Psoas muscle (tissue), 8 donors: ENCODE measurements around the gene C10orf53. TPM values are rescaled to one million over a fixed set of nuclear protein-coding genes. Genes with fewer than 3 reads are reported as not detected.

Source experiments
- ATAC-seq, 4 donors: fragments of 200-7000 bp; cut with Tn5 transposase; one replicate each; pipeline ENCODE4 v1.9.1; 2020; ENCODE audit warnings: moderate library complexity in 3 of 4, mild to moderate bottlenecking in 2 of 4
- DNase-seq, 2 donors: peaks; one replicate each; pipeline ENCODE4 v3.0.0-alpha.2; 2020
- H3K27ac ChIP-seq: fragments of 200-600 bp; one replicate; pipeline ENCODE4 v1.8.0; 2022
- H3K27me3 ChIP-seq, 3 donors: fragments of 200-600 bp in 1 of 3; one replicate each; pipeline versions ENCODE4 v1.6.1 to v1.8.0; 2013 to 2022; ENCODE audit warnings: low read length in 2 of 3, mild to moderate bottlenecking in 2 of 3, moderate library complexity in 1 of 3; ENCODE audit not compliant: insufficient read depth in 3 of 3
- H3K36me3 ChIP-seq, 2 donors: fragments of 200-600 bp in 1 of 2; one replicate each; pipeline versions ENCODE4 v1.6.1 to v1.8.0; 2013 to 2022; ENCODE audit warnings: low read depth in 1 of 2, mild to moderate bottlenecking in 1 of 2, moderate library complexity in 1 of 2; ENCODE audit not compliant: insufficient read depth in 1 of 2
- H3K4me1 ChIP-seq: fragments of 200-600 bp; one replicate; pipeline ENCODE4 v1.8.0; 2022
- H3K4me3 ChIP-seq: fragments of 200-600 bp; one replicate; pipeline ENCODE4 v1.8.0; 2022; ENCODE audit warnings: mild to moderate bottlenecking
- H3K9me3 ChIP-seq: fragments of 200-600 bp; one replicate; pipeline ENCODE4 v1.8.0; 2022
- WGBS, 3 donors: extraction: QIAGEN DNeasy Blood & Tissue Kit; methylation state at CpG; one replicate each; pipeline versions ENCODE4 v1.1.6 to v1.1.7; 2013; 5-methylcytosine and 5-hydroxymethylcytosine counted together
- intact Hi-C, 2 donors: fragments of 100-400 bp; cut with DNase I; formaldehyde crosslinking; loops; one replicate each; pipeline versions ENCODE4 v1.11.0 to v1.14.2; 2022
- long read RNA-seq, 2 donors: library from polyadenylated mRNA; unstranded; transcript quantifications; one replicate each; pipeline ENCODE4 v2.0.0, GENCODE V29; 2021
- polyA plus RNA-seq, 3 donors: library from polyadenylated mRNA; stranded (reverse); fragments of 200-250 nt; gene quantifications; one replicate each; pipeline ENCODE4 v1.2.3, GENCODE V29; 2013
- total RNA-seq, 4 donors: library from RNA; stranded (reverse); fragmentation: NEBNext Ultra II Directional in 2 of 4; extraction: Animal tissue kit (Norgen Biotek cat#: 25700) in 2 of 4; gene quantifications; one replicate each; pipeline versions ENCODE4 v1.2.1 to v1.2.4, GENCODE V29; 2021 to 2023
- TF ChIP-seq, protein P1 (sequence below): fragments of 200-600 bp; IDR thresholded peaks from one replicate; pipeline ENCODE4 v1.8.0; 2022; ENCODE audit warnings: antibody characterized with exemption
- donor health status: healthy with polysubstance abuse.
- donor health status: DM: no; HTN: no; CAD: no; lungs with moderate emphysema.
- donor health status: Bipolar disorder and iron deficiency.
- donor health status: healthy.
- donor health status: DM: yes; HTN: yes; CAD: no.
- donor health status: DM: no; HTN: no; CAD: no.
- donor health status: DM: no; HTN: no; CAD: no.
- donor health status: DM: yes; HTN: yes; CAD: no.

Gene C10orf53, protein sequence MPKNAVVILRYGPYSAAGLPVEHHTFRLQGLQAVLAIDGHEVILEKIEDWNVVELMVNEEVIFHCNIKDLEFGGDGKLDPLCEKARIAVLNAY
- total RNA-seq, result not detected
- not detected for polyA plus RNA-seq
- long read RNA-seq, donor 1, result 0 reads
- long read RNA-seq, donor 2, result 0 reads

DNA sequence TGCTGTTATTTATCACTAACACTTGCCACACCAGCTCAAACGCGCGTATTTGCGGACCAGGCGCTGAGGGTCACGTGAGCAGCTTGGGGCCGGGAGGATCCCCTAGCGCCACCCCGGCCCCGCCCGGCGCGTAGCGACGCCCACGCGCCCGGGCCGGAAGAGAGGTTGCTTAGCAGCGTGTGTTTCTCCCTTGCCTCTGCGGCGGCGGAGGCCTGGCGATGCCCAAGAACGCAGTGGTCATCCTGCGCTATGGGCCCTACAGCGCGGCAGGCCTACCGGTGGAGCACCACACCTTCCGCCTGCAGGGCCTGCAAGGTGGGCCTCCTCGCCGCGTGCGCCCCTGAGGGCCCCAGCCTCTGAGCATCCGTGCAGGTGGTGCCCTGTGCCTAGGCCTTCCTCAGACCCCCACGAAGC, at the start of gene C10orf53:
C10orf53 (plus strand) TSS at position 172 of the 414 bp plus-strand sequence; CDS start at position 219, 47 bp downstream.
- Histone ChIP-seq H3K27ac (no peak within 1 kb of the TSS), H3K4me1 (no peaks in the 10 kb centered on the region), H3K36me3 (no peaks in the 10 kb centered on the region), H3K27me3 (peaks cover 1 to 24% (median 8%) of the 10 kb centered on the region in 3 donors), H3K9me3 (no peaks in the 10 kb centered on the region), H3K4me3 (no peak within 1 kb of the TSS)
- 4 to 9% (median 6%) methylated on average over 31 to 36 of the region's 36 CpGs for WGBS, 3 donors
- DNase-seq (no peak), ATAC-seq (no peak)
- TF ChIP-seq, protein P1, sequence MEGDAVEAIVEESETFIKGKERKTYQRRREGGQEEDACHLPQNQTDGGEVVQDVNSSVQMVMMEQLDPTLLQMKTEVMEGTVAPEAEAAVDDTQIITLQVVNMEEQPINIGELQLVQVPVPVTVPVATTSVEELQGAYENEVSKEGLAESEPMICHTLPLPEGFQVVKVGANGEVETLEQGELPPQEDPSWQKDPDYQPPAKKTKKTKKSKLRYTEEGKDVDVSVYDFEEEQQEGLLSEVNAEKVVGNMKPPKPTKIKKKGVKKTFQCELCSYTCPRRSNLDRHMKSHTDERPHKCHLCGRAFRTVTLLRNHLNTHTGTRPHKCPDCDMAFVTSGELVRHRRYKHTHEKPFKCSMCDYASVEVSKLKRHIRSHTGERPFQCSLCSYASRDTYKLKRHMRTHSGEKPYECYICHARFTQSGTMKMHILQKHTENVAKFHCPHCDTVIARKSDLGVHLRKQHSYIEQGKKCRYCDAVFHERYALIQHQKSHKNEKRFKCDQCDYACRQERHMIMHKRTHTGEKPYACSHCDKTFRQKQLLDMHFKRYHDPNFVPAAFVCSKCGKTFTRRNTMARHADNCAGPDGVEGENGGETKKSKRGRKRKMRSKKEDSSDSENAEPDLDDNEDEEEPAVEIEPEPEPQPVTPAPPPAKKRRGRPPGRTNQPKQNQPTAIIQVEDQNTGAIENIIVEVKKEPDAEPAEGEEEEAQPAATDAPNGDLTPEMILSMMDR, result no peak
- intact Hi-C loops, result no loop called here

DNA sequence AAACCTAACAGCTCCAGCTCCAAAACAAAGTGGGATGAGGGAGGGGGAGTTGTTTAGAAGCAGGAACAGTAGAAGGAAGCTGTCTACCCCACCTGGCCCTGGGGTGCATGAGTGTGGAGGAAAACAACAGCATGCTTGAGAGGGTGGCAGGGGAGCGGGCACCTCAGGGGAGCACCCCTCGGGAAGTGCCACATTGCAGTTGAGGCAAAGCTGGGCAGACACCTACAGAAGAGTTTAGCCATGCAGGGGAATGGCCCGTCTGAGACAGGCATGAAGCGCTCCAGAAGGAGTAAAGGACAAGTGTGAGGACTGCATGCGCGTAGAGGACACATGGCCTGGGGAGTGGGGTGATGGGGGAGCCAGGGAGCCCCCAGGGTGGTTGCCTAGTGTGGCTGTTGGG, 47.5 kb upstream of the C10orf53 start:
- intact Hi-C loops, result no loop called here
- TF ChIP-seq, protein P1, result no peak
- DNase-seq, result no peak
- WGBS, 3 donors, result 89 to 94% (median 92%) methylated on average over 6 of the region's 6 CpGs
- no peak for ATAC-seq
- Histone ChIP-seq H3K36me3 (no peaks in the 10 kb centered on the region), H3K9me3 (no peaks in the 10 kb centered on the region), H3K27ac (no peak overlapping the region), H3K4me1 (no peaks in the 10 kb centered on the region), H3K27me3 (peaks cover 0 to 7% (median 1%) of the 10 kb centered on the region in 3 donors), H3K4me3 (no peak overlapping the region)

DNA sequence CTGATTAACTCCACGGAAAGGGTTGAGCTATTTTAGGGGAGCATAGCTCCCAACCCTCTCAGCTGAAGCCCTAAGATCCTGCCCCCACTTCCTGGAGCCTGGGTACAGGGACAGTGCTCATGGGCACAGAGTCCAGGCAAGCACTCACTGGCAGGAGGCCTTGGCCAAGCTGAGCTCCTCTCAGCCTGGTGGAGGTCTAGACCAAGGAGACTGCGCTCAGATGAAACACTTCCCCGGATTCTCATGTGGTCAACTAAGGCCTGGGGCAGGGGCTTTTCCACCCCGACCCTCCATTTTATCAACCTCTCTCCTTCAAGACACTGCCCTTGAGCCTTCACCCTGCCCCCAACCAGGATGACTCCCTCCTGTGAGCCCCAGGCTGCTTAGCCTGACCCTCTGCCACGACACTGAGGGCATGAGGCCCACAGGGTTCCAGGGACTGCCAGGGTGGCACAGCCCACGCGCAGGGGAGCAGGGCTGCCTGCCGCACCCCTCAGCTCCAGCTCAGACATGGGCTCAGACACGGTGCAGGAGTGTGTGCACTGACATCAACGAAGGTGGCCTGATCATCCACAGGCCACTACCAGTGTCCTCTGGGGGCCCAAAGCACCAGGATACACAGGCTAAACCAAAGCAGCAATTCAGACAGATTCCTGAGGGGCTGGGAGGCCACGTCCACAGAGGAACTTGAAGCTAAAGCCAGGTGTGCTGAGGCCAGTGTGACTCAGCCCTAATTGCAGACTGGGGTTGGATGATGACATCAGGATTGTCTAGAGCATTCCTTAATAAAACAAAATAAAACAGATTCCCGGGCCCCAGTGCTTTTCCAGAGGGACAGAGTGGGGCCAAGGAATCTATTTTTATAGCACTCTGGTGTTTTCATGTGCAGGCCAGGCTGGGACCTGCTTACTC, 46.8 kb upstream of the C10orf53 start:
- ATAC-seq, result no peak

DNA sequence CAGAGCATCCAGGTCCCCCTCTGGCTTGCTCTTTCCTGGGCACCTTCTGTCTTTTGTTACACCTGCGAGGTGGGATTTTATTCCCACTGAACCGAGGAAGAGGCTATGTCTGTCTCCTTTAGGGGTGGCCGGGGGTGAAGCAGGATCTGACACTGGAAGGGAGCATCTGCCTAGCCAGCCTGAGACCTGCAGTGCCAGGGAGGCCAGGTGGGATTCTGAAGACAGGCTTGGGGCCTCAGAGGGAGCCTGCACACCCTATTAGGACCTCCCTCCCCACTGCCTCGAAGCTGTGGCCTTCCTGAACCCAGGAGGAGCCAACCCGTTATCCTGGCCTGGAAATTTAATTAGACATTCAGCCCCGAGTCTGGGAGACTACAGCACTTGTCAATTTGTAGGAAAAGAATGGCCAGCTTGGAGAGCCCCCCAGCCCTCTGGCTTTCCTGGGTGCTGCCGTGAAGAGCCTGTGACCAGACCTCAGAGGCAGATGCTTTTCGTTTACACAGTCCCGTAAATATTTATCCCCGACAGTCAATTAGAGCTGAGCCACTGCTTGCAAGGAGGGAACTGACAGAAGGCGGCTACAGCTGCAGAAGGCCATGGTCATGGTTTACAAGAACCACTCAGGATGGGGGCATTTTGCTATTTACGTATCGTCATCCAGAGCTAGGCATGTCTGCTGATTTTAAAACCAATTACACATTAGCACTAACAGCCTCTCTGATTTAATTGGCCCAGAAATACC, 46.0 kb upstream of the C10orf53 start:
- no peak overlapping the region for H3K4me3 ChIP-seq
- no peaks in the 10 kb centered on the region for H3K4me1 ChIP-seq
- intact Hi-C loops, result no loop called here
- DNase-seq, result no peak
- H3K27me3 ChIP-seq, result peaks cover 0 to 7% (median 1%) of the 10 kb centered on the region in 3 donors
- H3K27ac ChIP-seq, result no peak overlapping the region
- TF ChIP-seq, protein P1, result no peak
- no peaks in the 10 kb centered on the region for H3K36me3 ChIP-seq
- 34 to 35% (median 35%) methylated on average over 13 of the region's 13 CpGs for WGBS, 3 donors
- ATAC-seq, result no peak
- no peaks in the 10 kb centered on the region for H3K9me3 ChIP-seq

More for the DNA sequence above, 46.8 kb upstream of the C10orf53 start:
- no peak for DNase-seq
- TF ChIP-seq, protein P1, result no peak
- no peak overlapping the region for H3K4me3 ChIP-seq
- H3K9me3 ChIP-seq, result no peaks in the 10 kb centered on the region
- H3K27me3 ChIP-seq, result peaks cover 0 to 7% (median 1%) of the 10 kb centered on the region in 3 donors
- intact Hi-C loops, result no loop called here
- no peaks in the 10 kb centered on the region for H3K36me3 ChIP-seq
- no peaks in the 10 kb centered on the region for H3K4me1 ChIP-seq
- no peak overlapping the region for H3K27ac ChIP-seq
- WGBS, 3 donors, result 47 to 51% (median 49%) methylated on average over 12 of the region's 12 CpGs
